ENCODE results near the gene SLC39A5. TPM values are rescaled to one million over a fixed set of nuclear protein-coding genes. Genes with fewer than 3 reads are reported as not detected.

Gene SLC39A5
- polyA plus RNA-seq, 3 donors = 0.21 to 0.25 TPM; not detected in 1

DNA sequence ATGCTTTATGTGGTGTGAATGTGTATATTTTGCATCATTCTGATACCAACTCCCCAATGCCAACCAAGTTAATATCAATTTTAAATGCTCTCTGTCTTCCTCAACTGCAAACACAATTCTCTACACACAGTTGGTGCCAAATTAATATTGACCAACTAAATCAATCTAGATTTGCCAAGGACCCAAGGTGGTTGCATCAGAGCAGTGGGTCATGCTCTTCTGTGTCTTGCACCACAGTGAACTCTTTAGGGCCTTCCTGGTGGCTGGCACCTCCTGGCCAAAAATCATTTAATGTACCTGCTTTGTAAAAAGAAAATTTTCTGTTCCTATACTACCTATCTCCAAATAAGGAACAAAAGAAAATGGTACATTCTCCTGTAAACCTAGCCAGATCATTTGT, 51.0 kb downstream of the SLC39A5 start:
- H3K9me3 Mint-ChIP-seq = peaks cover 0 to 4% (median 0%) of the 10 kb centered on the region in 7 donors
- H3K4me3 ChIP-seq (replicated peaks in 1 of 3; ENCODE audit: low read depth in 2 of 3, low read length in 3 of 3) = no peak overlapping the region

DNA sequence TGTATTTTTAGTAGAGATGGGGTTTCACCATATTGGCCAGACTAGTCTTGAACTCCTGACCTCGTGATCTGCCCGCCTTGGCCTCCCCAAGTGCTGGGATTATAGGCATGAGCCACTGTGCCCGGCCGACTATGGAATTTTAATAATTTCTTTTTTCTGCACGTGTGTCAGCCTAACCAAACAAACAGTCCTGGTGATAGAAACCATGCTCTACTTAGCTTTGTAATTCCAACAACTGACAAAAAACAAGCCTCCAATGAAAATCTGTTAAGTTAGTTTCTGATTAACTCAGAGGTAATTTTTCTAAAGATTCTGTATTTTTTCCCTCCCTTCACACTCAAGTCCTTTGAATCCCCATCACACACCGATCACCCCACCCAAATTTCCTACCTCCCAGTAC, 52.2 kb downstream of the SLC39A5 start:
- H3K4me1 Mint-ChIP-seq = peaks cover 2% of the 10 kb centered on the region
- peaks cover 6% of the 10 kb centered on the region for H4K20me1 ChIP-seq (ENCODE audit: insufficient read depth, low read length)
- peaks cover 68 to 96% of the 10 kb centered on the region in 2 donors for H3K36me3 Mint-ChIP-seq
- no peak overlapping the region for H3K4me3 Mint-ChIP-seq
- H3K4me2 ChIP-seq (replicated peaks; ENCODE audit: extremely low read depth, low read length, poor library complexity, severe bottlenecking) = no peak overlapping the region
- no peaks in the 10 kb centered on the region for H3K79me2 ChIP-seq (ENCODE audit: insufficient read depth, low read length)
- no peak overlapping the region for H3K9ac ChIP-seq (ENCODE audit: insufficient read depth, low read length, poor library complexity, severe bottlenecking)
- no peaks in the 10 kb centered on the region for H3K9me3 ChIP-seq (replicated peaks in 1 of 2; ENCODE audit: control insufficient read depth in 1 of 2, insufficient read depth in 1 of 2, low read length in 2 of 2)
- H3K36me3 ChIP-seq (replicated peaks in 1 of 2; ENCODE audit: control insufficient read depth in 1 of 2, insufficient read depth in 2 of 2, low read length in 2 of 2) = peaks cover 78 to 97% of the 10 kb centered on the region in 2 donors
- no peak overlapping the region for H3K4me3 ChIP-seq (replicated peaks in 1 of 3; ENCODE audit: low read depth in 2 of 3, low read length in 3 of 3)
- no peak overlapping the region for H3K27ac ChIP-seq (ENCODE audit: low read depth in 1 of 2, low read length in 2 of 2)
- H3K27me3 Mint-ChIP-seq (ENCODE audit: low read depth in 3 of 3) = no peaks in the 10 kb centered on the region
- intact Hi-C loops (cut with micrococcal nuclease) = no loop called here
- WGBS (ENCODE audit: insufficient coverage) = 100% methylated on average over 3 of the region's 6 CpGs
- no peak overlapping the region for H2AFZ ChIP-seq (ENCODE audit: insufficient read depth, low read depth, low read length, poor library complexity, severe bottlenecking)
- TF ChIP-seq, protein P1, sequence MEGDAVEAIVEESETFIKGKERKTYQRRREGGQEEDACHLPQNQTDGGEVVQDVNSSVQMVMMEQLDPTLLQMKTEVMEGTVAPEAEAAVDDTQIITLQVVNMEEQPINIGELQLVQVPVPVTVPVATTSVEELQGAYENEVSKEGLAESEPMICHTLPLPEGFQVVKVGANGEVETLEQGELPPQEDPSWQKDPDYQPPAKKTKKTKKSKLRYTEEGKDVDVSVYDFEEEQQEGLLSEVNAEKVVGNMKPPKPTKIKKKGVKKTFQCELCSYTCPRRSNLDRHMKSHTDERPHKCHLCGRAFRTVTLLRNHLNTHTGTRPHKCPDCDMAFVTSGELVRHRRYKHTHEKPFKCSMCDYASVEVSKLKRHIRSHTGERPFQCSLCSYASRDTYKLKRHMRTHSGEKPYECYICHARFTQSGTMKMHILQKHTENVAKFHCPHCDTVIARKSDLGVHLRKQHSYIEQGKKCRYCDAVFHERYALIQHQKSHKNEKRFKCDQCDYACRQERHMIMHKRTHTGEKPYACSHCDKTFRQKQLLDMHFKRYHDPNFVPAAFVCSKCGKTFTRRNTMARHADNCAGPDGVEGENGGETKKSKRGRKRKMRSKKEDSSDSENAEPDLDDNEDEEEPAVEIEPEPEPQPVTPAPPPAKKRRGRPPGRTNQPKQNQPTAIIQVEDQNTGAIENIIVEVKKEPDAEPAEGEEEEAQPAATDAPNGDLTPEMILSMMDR (IDR thresholded peaks at IDR 0.05) = no peak
- DNase-seq = no peak
- peaks cover 0 to 4% (median 0%) of the 10 kb centered on the region in 7 donors for H3K9me3 Mint-ChIP-seq
- no peaks in the 10 kb centered on the region for H3K27me3 ChIP-seq (ENCODE audit: control insufficient read depth in 2 of 2, insufficient read depth in 2 of 2, low read length in 2 of 2)
- no peak overlapping the region for H3K27ac Mint-ChIP-seq
- no peaks in the 10 kb centered on the region for H3K4me1 ChIP-seq (ENCODE audit: control insufficient read depth in 1 of 2, insufficient read depth in 2 of 2, low read length in 2 of 2)

More for the DNA sequence above, 51.0 kb downstream of the SLC39A5 start:
- peak overlapping the region in 1 of 7 donors; percentile 18 for H3K27ac Mint-ChIP-seq
- Histone ChIP-seq H3K27ac (ENCODE audit: low read depth in 1 of 2, low read length in 2 of 2) (peak overlapping the region in 1 of 2 donors; percentile 2), H3K27me3 (ENCODE audit: control insufficient read depth in 2 of 2, insufficient read depth in 2 of 2, low read length in 2 of 2) (no peaks in the 10 kb centered on the region), H3K9me3 (replicated peaks in 1 of 2; ENCODE audit: control insufficient read depth in 1 of 2, insufficient read depth in 1 of 2, low read length in 2 of 2) (no peaks in the 10 kb centered on the region), H3K79me2 (ENCODE audit: insufficient read depth, low read length) (no peaks in the 10 kb centered on the region), H3K36me3 (replicated peaks in 1 of 2; ENCODE audit: control insufficient read depth in 1 of 2, insufficient read depth in 2 of 2, low read length in 2 of 2) (peaks cover 78 to 97% of the 10 kb centered on the region in 2 donors), H2AFZ (ENCODE audit: insufficient read depth, low read depth, low read length, poor library complexity, severe bottlenecking) (no peak overlapping the region), H3K4me1 (ENCODE audit: control insufficient read depth in 1 of 2, insufficient read depth in 2 of 2, low read length in 2 of 2) (no peaks in the 10 kb centered on the region), H4K20me1 (ENCODE audit: insufficient read depth, low read length) (no peaks in the 10 kb centered on the region), H3K4me2 (replicated peaks; ENCODE audit: extremely low read depth, low read length, poor library complexity, severe bottlenecking) (no peak overlapping the region), H3K9ac (ENCODE audit: insufficient read depth, low read length, poor library complexity, severe bottlenecking) (no peak overlapping the region)
- peaks cover 0 to 2% (median 0%) of the 10 kb centered on the region in 3 donors for H3K27me3 Mint-ChIP-seq (ENCODE audit: low read depth in 3 of 3)
- no peak overlapping the region for H3K4me3 Mint-ChIP-seq
- no peaks in the 10 kb centered on the region for H3K4me1 Mint-ChIP-seq
- TF ChIP-seq, protein P1 (IDR thresholded peaks at IDR 0.05) = no peak
- peaks cover 66 to 95% of the 10 kb centered on the region in 2 donors for H3K36me3 Mint-ChIP-seq
- intact Hi-C loops (cut with micrococcal nuclease) = no loop called here
- no peak for DNase-seq

Data from CD14-positive monocyte (primary cell).